Erythroblast (primary cell): ENCODE measurements around the gene NKIRAS2.

ENCODE experiments used
- GATA1 ChIP-seq: IDR thresholded peaks from 2 replicates; pipeline ENCODE4 v1.6.1; 2011; ENCODE audit warnings: low read depth, mild to moderate bottlenecking, control low read depth, low read length, moderate library complexity
- POLR2A ChIP-seq: IDR thresholded peaks from 2 replicates; pipeline ENCODE4 v1.6.1; 2011; ENCODE audit warnings: mild to moderate bottlenecking, low read length

- no peak for TF ChIP-seq POLR2A
- TF ChIP-seq GATA1, result no peak
Observed at GRCh38 chr17:42023524-42024349, 3.8 kb downstream of the NKIRAS2 start.
